Fibroblast of mammary gland (primary cell): Measurements from ENCODE around the gene JPH3.

Experiments
- DNase-seq: peaks from one replicate; pipeline ENCODE4 v3.0.0-alpha.2; 2010; ENCODE audit warnings: low read depth
- H3K4me3 ChIP-seq: 2 replicates; pipeline ENCODE4 v1.5.1; 2011; ENCODE audit warnings: low read depth, mild to moderate bottlenecking, low read length, moderate library complexity; ENCODE audit not compliant: control insufficient read depth
- CTCF ChIP-seq: conservative IDR thresholded peaks from 2 replicates; pipeline ENCODE4 v1.5.1; 2011; ENCODE audit warnings: low read depth, low read length, inconsistent platforms; ENCODE audit not compliant: control insufficient read depth, insufficient read depth

The JPH3 gene

GRCh38 chr16:87740909-87741424 lies 138.7 kb downstream of the JPH3 start:
- no peak overlapping the region for H3K4me3 ChIP-seq
- no peak for TF ChIP-seq CTCF
- DNase-seq, result peak; percentile 48

GRCh38 chr16:87741700-87742415 lies 139.6 kb downstream of the JPH3 start:
- no peak overlapping the region for H3K4me3 ChIP-seq
- no peak for TF ChIP-seq CTCF
- DNase-seq, result no peak

GRCh38 chr16:87742781-87743490 lies 140.6 kb downstream of the JPH3 start:
- DNase-seq, result no peak
- TF ChIP-seq CTCF, result no peak
- H3K4me3 ChIP-seq, result no peak overlapping the region

GRCh38 chr16:87744750-87745514 lies 142.6 kb downstream of the JPH3 start:
- DNase-seq, result no peak
- TF ChIP-seq CTCF, result no peak
- no peak overlapping the region for H3K4me3 ChIP-seq

- H3K4me3 ChIP-seq, result no peak overlapping the region
- DNase-seq, result no peak
- TF ChIP-seq CTCF, result no peak
These were observed 143.9 kb downstream of the JPH3 start for GRCh38 chr16:87746178-87746577.
